Measurements from ENCODE around the gene DRD3. TPM values are rescaled to one million over a fixed set of nuclear protein-coding genes. Genes with fewer than 3 reads are reported as not detected.

The DRD3 gene
- total RNA-seq, result not detected in 2 replicates

DNA sequence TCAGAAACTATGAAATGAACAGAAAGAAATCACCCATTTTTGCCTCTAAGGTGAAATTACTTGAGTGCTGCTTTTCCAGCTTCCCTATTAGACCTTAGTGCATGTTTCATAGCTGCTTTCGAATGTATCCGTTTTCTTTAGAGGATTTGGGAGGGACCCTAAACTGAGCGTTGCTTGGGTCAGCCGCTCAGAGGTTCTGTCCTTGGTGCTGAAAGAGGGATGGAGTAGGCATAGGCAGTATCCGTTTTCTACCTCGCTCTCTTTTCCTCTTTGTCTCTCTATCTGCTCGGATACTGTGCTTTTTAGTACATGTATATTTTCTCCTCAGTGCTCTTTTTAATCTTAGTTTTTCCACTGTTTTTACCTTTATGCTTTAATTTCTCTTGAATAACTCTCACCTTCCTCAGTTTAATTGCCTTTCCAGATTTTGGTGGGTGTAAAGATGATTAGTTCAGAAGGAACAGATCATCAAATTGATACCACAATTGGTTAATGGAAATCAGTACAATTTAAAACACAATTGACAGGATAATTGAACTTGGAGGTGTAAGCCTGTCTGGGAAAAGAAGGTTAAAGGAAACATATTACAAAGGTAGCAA lies at the start of gene DRD3:
TSS of gene DRD3 (minus strand) at position 283 of the 599 bp plus-strand sequence. CDS start 7,060 bp downstream, outside the sequence.

Other genes with a start within 250 kb of the DRD3 start
- 0.49 and 2.3 TPM in 2 replicates for gene ZDHHC23, start 231.0 kb downstream of the DRD3 start, total RNA-seq
- 1.3 and 1.8 TPM in 2 replicates for gene CCDC191, start 122.5 kb downstream of the DRD3 start, total RNA-seq
- 9.9 and 15.5 TPM in 2 replicates for gene QTRT2, start 122.3 kb downstream of the DRD3 start, total RNA-seq
- gene ZNF80, start 58.5 kb upstream of the DRD3 start, total RNA-seq, result not detected in 2 replicates
- gene TIGIT, start 115.0 kb upstream of the DRD3 start, total RNA-seq, result not detected in 2 replicates